ENCODE data around the gene GUK1.

GUK1 gene

GRCh38 chr1:228156941-228157728 is 17.1 kb downstream of the GUK1 start:
- H3K9me3 ChIP-seq (replicated peaks in 1 of 2; ENCODE audit: control insufficient read depth in 2 of 2, insufficient read depth in 1 of 2, low read depth in 1 of 2, low read length in 2 of 2) = no peaks in the 10 kb centered on the region
- H2AFZ ChIP-seq (ENCODE audit: low read length) = no peak overlapping the region
- peaks cover 0 to 8% of the 10 kb centered on the region in 2 donors for H3K4me1 ChIP-seq (ENCODE audit: control insufficient read depth in 2 of 2, insufficient read depth in 1 of 2, low read depth in 1 of 2, low read length in 2 of 2)
- H4K91ac ChIP-seq (ENCODE audit: low read depth, low read length, poor library complexity) = no peak overlapping the region
- no peak for DNase-seq (ENCODE audit: low spot score)
- no peak overlapping the region for H2BK120ac ChIP-seq (ENCODE audit: low read depth, low read length)
- peak overlapping the region; percentile 67 for H3K18ac ChIP-seq (ENCODE audit: low read length)
- no peaks in the 10 kb centered on the region for H3K36me3 ChIP-seq (replicated peaks in 1 of 2; ENCODE audit: control insufficient read depth in 2 of 2, insufficient read depth in 2 of 2, low read length in 2 of 2)
- no peak overlapping the region for H3K4ac ChIP-seq (ENCODE audit: low read length)
- H3K14ac ChIP-seq (ENCODE audit: low read length) = no peak overlapping the region
- H3K79me1 ChIP-seq (ENCODE audit: low read depth, low read length) = peaks cover 2% of the 10 kb centered on the region
- peak overlapping the region; percentile 37 for H3K9ac ChIP-seq (ENCODE audit: low read depth, low read length, poor library complexity)
- no peak overlapping the region for H3K4me3 ChIP-seq (ENCODE audit: low read length in 2 of 2)
- peak overlapping the region; percentile 85 for H2BK5ac ChIP-seq (ENCODE audit: low read length)
- peak overlapping the region; percentile 10 for H2AK5ac ChIP-seq (ENCODE audit: low read depth, low read length)
- H2BK15ac ChIP-seq (ENCODE audit: low read length) = peak overlapping the region; percentile 41
- H3K27ac ChIP-seq (replicated peaks; ENCODE audit: low read length) = no peak overlapping the region
- no peak overlapping the region for H2BK12ac ChIP-seq (ENCODE audit: low read length)
- no peak overlapping the region for H3K4me2 ChIP-seq (ENCODE audit: insufficient read depth, low read length, poor library complexity, severe bottlenecking)
- H3K27me3 ChIP-seq (ENCODE audit: control insufficient read depth in 3 of 3, insufficient read depth in 3 of 3, low read depth in 1 of 3, low read length in 3 of 3) = no peaks in the 10 kb centered on the region
- peak overlapping the region; percentile 9 for H4K8ac ChIP-seq (ENCODE audit: low read depth, low read length)
- peak overlapping the region; percentile 48 for H3K23ac ChIP-seq (ENCODE audit: low read depth, low read length, poor library complexity)
- no CpG with 5 or more reads among the region's 24 CpGs for WGBS, 2 donors (ENCODE audit: extremely low coverage in 2 of 2, insufficient read length in 2 of 2, insufficient replicate concordance in 1 of 2)

- Histone ChIP-seq H2BK120ac (ENCODE audit: low read depth, low read length) (no peak overlapping the region), H2AK5ac (ENCODE audit: low read depth, low read length) (no peak overlapping the region), H3K9ac (ENCODE audit: low read depth, low read length, poor library complexity) (no peak overlapping the region), H3K27ac (replicated peaks; ENCODE audit: low read length) (no peak overlapping the region), H2BK5ac (ENCODE audit: low read length) (peak overlapping the region; percentile 44), H2AFZ (ENCODE audit: low read length) (no peak overlapping the region), H2BK12ac (ENCODE audit: low read length) (no peak overlapping the region), H3K4me3 (ENCODE audit: low read length in 2 of 2) (no peak overlapping the region), H3K4me1 (ENCODE audit: control insufficient read depth in 2 of 2, insufficient read depth in 1 of 2, low read depth in 1 of 2, low read length in 2 of 2) (peaks cover 0 to 10% of the 10 kb centered on the region in 2 donors), H3K79me1 (ENCODE audit: low read depth, low read length) (peaks cover 2% of the 10 kb centered on the region), H3K36me3 (replicated peaks in 1 of 2; ENCODE audit: control insufficient read depth in 2 of 2, insufficient read depth in 2 of 2, low read length in 2 of 2) (no peaks in the 10 kb centered on the region), H3K23ac (ENCODE audit: low read depth, low read length, poor library complexity) (no peak overlapping the region), H3K18ac (ENCODE audit: low read length) (no peak overlapping the region), H3K27me3 (ENCODE audit: control insufficient read depth in 3 of 3, insufficient read depth in 3 of 3, low read depth in 1 of 3, low read length in 3 of 3) (no peaks in the 10 kb centered on the region), H3K4ac (ENCODE audit: low read length) (no peak overlapping the region), H4K91ac (ENCODE audit: low read depth, low read length, poor library complexity) (no peak overlapping the region), H3K4me2 (ENCODE audit: insufficient read depth, low read length, poor library complexity, severe bottlenecking) (no peak overlapping the region), H4K8ac (ENCODE audit: low read depth, low read length) (no peak overlapping the region), H3K9me3 (replicated peaks in 1 of 2; ENCODE audit: control insufficient read depth in 2 of 2, insufficient read depth in 1 of 2, low read depth in 1 of 2, low read length in 2 of 2) (no peaks in the 10 kb centered on the region), H3K14ac (ENCODE audit: low read length) (no peak overlapping the region), H2BK15ac (ENCODE audit: low read length) (no peak overlapping the region)
- no CpG with 5 or more reads among the region's 43 CpGs for WGBS, 2 donors (ENCODE audit: extremely low coverage in 2 of 2, insufficient read length in 2 of 2, insufficient replicate concordance in 1 of 2)
- no peak for DNase-seq (ENCODE audit: low spot score)
These were observed 17.6 kb downstream of the GUK1 start for GRCh38 chr1:228157729-228158126.

- no CpG with 5 or more reads among the region's 98 CpGs for WGBS, 2 donors (ENCODE audit: extremely low coverage in 2 of 2, insufficient read length in 2 of 2, insufficient replicate concordance in 1 of 2)
- no peak overlapping the region for H2AFZ ChIP-seq (ENCODE audit: low read length)
- H3K27me3 ChIP-seq (ENCODE audit: control insufficient read depth in 3 of 3, insufficient read depth in 3 of 3, low read depth in 1 of 3, low read length in 3 of 3) = no peaks in the 10 kb centered on the region
- no peak overlapping the region for H3K4me2 ChIP-seq (ENCODE audit: insufficient read depth, low read length, poor library complexity, severe bottlenecking)
- no peak overlapping the region for H3K27ac ChIP-seq (replicated peaks; ENCODE audit: low read length)
- H3K9ac ChIP-seq (ENCODE audit: low read depth, low read length, poor library complexity) = peak overlapping the region; percentile 50
- no peaks in the 10 kb centered on the region for H3K9me3 ChIP-seq (replicated peaks in 1 of 2; ENCODE audit: control insufficient read depth in 2 of 2, insufficient read depth in 1 of 2, low read depth in 1 of 2, low read length in 2 of 2)
- peak overlapping the region; percentile 81 for H2AK5ac ChIP-seq (ENCODE audit: low read depth, low read length)
- H3K4me1 ChIP-seq (ENCODE audit: control insufficient read depth in 2 of 2, insufficient read depth in 1 of 2, low read depth in 1 of 2, low read length in 2 of 2) = peaks cover 0 to 10% of the 10 kb centered on the region in 2 donors
- H3K36me3 ChIP-seq (replicated peaks in 1 of 2; ENCODE audit: control insufficient read depth in 2 of 2, insufficient read depth in 2 of 2, low read length in 2 of 2) = no peaks in the 10 kb centered on the region
- peaks cover 2% of the 10 kb centered on the region for H3K79me1 ChIP-seq (ENCODE audit: low read depth, low read length)
- H2BK15ac ChIP-seq (ENCODE audit: low read length) = peak overlapping the region; percentile 31
- H2BK120ac ChIP-seq (ENCODE audit: low read depth, low read length) = no peak overlapping the region
- no peak overlapping the region for H3K4me3 ChIP-seq (ENCODE audit: low read length in 2 of 2)
- no peak overlapping the region for H4K91ac ChIP-seq (ENCODE audit: low read depth, low read length, poor library complexity)
- H2BK12ac ChIP-seq (ENCODE audit: low read length) = peak overlapping the region; percentile 87
- H4K8ac ChIP-seq (ENCODE audit: low read depth, low read length) = no peak overlapping the region
- DNase-seq (ENCODE audit: low spot score) = no peak
- H3K18ac ChIP-seq (ENCODE audit: low read length) = no peak overlapping the region
- H3K14ac ChIP-seq (ENCODE audit: low read length) = peak overlapping the region; percentile 64
- H3K23ac ChIP-seq (ENCODE audit: low read depth, low read length, poor library complexity) = peak overlapping the region; percentile 75
- H3K4ac ChIP-seq (ENCODE audit: low read length) = no peak overlapping the region
- peak overlapping the region; percentile 44 for H2BK5ac ChIP-seq (ENCODE audit: low read length)
These were observed 18.3 kb downstream of the GUK1 start for GRCh38 chr1:228158151-228159007.
